Measurements from ENCODE around the gene SLC25A48. TPM values are rescaled to one million over a fixed set of nuclear protein-coding genes. Genes with fewer than 3 reads are reported as not detected.

Gene SLC25A48, protein sequence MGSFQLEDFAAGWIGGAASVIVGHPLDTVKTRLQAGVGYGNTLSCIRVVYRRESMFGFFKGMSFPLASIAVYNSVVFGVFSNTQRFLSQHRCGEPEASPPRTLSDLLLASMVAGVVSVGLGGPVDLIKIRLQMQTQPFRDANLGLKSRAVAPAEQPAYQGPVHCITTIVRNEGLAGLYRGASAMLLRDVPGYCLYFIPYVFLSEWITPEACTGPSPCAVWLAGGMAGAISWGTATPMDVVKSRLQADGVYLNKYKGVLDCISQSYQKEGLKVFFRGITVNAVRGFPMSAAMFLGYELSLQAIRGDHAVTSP
- total RNA-seq, result not detected in 2 replicates
- not detected in 2 replicates for polyA plus RNA-seq
- not detected in 2 replicates for polyA plus RNA-seq (2012)
- polyA minus RNA-seq (ENCODE audit: low replicate concordance), result not detected in 2 replicates

DNA sequence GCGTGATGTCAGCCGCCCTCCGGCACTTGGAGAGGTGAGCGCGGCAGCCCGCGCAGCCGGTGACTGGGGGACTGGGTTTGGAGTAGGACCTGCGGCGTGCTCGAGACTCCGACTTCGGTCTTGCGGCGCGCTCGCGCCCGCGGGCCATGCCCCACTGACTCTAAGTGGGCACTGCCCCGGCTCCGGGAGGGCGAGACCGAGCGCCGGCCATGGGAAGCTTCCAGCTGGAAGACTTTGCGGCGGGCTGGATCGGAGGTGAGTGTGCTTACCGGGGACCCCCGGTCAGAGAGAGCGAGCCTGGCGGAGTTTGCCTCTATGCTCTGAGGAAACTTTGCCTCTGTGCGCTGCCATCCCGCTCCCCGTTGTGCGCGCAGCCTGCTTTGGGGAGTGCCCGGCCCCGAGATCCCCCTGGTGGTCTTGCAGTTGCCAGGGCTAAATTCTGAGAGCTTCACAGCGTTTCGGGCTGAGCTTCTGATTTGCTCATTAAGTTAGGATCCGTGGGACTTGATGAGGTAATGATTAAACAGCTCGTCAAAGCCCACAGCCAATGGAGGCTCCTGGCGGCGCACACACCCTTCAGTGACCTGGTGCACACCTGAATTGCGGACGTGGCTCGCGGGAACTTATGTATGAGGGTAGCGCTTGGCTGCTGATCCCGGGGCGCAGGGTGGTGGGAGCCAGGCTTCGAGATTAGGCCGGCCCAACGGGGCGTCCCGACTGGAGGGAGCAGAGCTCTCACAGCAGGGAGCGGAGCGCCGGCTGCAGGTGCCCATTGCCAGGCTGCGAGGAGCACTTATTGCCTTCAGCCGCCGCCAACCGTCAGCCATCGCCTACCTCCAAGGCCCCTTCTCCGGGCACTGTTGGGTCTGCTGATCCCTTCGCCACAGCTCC is at the start of gene SLC25A48:
SLC25A48 (plus strand) TSS at position 25 of the 891 bp plus-strand sequence; CDS start at position 210, 185 bp downstream.
- Histone ChIP-seq H3K36me3 (ENCODE audit: control insufficient read depth, insufficient read depth, low read length) (no peaks in the 10 kb centered on the region), H3K27ac (ENCODE audit: insufficient read depth, low read length) (no peak within 1 kb of the TSS), H3K4me1 (ENCODE audit: control insufficient read depth, extremely low read depth, insufficient read depth, low read length) (no peaks in the 10 kb centered on the region), H3K27me3 (ENCODE audit: control insufficient read depth, insufficient read depth, low read length) (peaks cover 12% of the 10 kb centered on the region), H3K4me3 (replicated peaks in 1 of 4; ENCODE audit: control extremely low read depth in 1 of 4, insufficient read depth in 1 of 4, low read depth in 3 of 4, low read length in 4 of 4) (peak within 1 kb of the TSS in 2 of 4 experiments; percentile 8 to 10), H3K9me3 (ENCODE audit: control insufficient read depth, insufficient read depth, low read depth, low read length) (no peaks in the 10 kb centered on the region), H3K9ac (ENCODE audit: insufficient read depth, low read length) (no peak within 1 kb of the TSS), H2AFZ (ENCODE audit: low read length) (no peak within 1 kb of the TSS), H4K20me1 (ENCODE audit: control insufficient read depth, extremely low read depth, insufficient read depth, low read length) (no peaks in the 10 kb centered on the region), H3K79me2 (ENCODE audit: control insufficient read depth, insufficient read depth, low read length) (no peaks in the 10 kb centered on the region), H3K4me2 (ENCODE audit: extremely low read depth, insufficient read depth, low read length) (peak within 1 kb of the TSS; percentile 48)
- DNase-seq (ENCODE audit: low read depth in 2 of 2), result peak in 1 of 2 donors; percentile 39
- TF ChIP-seq EZH2 (IDR thresholded peaks at IDR 0.05; ENCODE audit: low read length, missing control alignments), result peak; percentile 22
- TF ChIP-seq, protein P1, sequence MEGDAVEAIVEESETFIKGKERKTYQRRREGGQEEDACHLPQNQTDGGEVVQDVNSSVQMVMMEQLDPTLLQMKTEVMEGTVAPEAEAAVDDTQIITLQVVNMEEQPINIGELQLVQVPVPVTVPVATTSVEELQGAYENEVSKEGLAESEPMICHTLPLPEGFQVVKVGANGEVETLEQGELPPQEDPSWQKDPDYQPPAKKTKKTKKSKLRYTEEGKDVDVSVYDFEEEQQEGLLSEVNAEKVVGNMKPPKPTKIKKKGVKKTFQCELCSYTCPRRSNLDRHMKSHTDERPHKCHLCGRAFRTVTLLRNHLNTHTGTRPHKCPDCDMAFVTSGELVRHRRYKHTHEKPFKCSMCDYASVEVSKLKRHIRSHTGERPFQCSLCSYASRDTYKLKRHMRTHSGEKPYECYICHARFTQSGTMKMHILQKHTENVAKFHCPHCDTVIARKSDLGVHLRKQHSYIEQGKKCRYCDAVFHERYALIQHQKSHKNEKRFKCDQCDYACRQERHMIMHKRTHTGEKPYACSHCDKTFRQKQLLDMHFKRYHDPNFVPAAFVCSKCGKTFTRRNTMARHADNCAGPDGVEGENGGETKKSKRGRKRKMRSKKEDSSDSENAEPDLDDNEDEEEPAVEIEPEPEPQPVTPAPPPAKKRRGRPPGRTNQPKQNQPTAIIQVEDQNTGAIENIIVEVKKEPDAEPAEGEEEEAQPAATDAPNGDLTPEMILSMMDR (conservative IDR thresholded peaks at IDR 0.05 in 1 of 2, IDR thresholded peaks at IDR 0.05 in 1 of 2; ENCODE audit: low read depth in 1 of 2, low read length in 2 of 2), result peak in 1 of 2 donors; percentile 40

DNA sequence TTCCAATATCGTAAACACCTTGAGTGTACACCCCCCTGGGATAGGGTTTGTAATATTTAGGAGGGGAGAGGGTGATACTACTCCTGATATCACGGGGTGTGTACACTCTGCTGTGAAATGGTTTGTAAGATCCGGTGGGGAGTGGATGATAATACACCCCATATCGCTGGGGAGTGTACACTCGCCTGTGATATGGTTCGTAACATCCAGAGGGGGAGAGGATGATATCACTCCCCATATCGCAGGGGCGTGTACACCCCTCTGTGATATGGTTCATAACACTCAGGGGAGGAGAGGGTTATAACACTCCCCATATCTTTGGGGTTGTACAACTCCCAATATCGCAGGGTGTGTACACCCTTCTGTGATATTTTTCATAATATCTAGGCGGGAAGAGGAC is 33.8 kb upstream of the SLC25A48 start:
- no peaks in the 10 kb centered on the region for H3K79me2 ChIP-seq (ENCODE audit: control insufficient read depth, insufficient read depth, low read length)
- TF ChIP-seq EZH2 (IDR thresholded peaks at IDR 0.05; ENCODE audit: low read length, missing control alignments), result no peak
- TF ChIP-seq, protein P1 (conservative IDR thresholded peaks at IDR 0.05 in 1 of 2, IDR thresholded peaks at IDR 0.05 in 1 of 2; ENCODE audit: low read depth in 1 of 2, low read length in 2 of 2), result no peak
- H3K27ac ChIP-seq (ENCODE audit: insufficient read depth, low read length), result no peak overlapping the region
- H3K27me3 ChIP-seq (ENCODE audit: control insufficient read depth, insufficient read depth, low read length), result no peaks in the 10 kb centered on the region
- DNase-seq (ENCODE audit: low read depth in 2 of 2), result no peak
- H2AFZ ChIP-seq (ENCODE audit: low read length), result no peak overlapping the region
- H3K36me3 ChIP-seq (ENCODE audit: control insufficient read depth, insufficient read depth, low read length), result no peaks in the 10 kb centered on the region
- H3K4me1 ChIP-seq (ENCODE audit: control insufficient read depth, extremely low read depth, insufficient read depth, low read length), result no peaks in the 10 kb centered on the region
- H4K20me1 ChIP-seq (ENCODE audit: control insufficient read depth, extremely low read depth, insufficient read depth, low read length), result no peaks in the 10 kb centered on the region
- H3K4me2 ChIP-seq (ENCODE audit: extremely low read depth, insufficient read depth, low read length), result no peak overlapping the region
- H3K4me3 ChIP-seq (replicated peaks in 1 of 4; ENCODE audit: control extremely low read depth in 1 of 4, insufficient read depth in 1 of 4, low read depth in 3 of 4, low read length in 4 of 4), result no peak overlapping the region
- H3K9me3 ChIP-seq (ENCODE audit: control insufficient read depth, insufficient read depth, low read depth, low read length), result no peaks in the 10 kb centered on the region
- no peak overlapping the region for H3K9ac ChIP-seq (ENCODE audit: insufficient read depth, low read length)

Measured in fibroblast of lung (primary cell).